ENCODE data around the gene CR1.
"Not testable (repeated sequence)": the region's sequence is repeated elsewhere in the genome, so short reads cannot be mapped to it uniquely, and the experiment has no call there.

CR1 gene

DNA sequence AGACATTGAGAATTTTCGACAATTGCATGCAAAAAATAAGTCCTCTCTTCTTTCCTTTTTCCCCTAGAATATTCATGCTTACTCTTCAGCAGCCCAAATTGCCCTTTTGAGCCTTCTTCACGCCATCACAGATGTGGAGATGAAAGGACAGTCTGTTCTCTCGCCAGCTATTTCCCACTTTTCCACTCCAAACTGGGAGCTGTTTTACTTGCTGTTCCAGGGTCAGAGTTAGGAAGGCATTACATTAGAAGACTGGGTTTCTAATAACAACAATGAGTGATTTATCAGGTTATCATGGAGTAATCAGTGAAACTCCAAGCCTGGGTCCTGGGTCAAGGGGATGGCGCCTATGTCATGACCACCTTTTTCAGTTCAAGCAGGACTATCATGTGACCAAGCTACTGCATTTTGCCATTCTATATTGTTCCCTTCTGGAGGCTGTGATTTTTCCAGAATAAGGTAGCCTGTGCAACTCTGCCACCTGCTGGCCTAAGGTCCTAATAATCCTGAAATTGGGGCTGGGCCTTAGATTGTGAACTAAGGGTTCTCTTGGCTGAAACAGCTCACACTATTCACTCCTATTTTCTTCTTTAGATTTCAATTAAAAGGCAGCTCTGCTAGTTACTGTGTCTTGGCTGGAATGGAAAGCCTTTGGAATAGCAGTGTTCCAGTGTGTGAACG is 50.9 kb downstream of the CR1 start:
- DNase-seq (ENCODE audit: low read depth, low spot score); H3K4me3 ChIP-seq (ENCODE audit: low read depth, low read length); CTCF ChIA-PET; POLR2A ChIA-PET: not testable (repeated sequence)

DNA sequence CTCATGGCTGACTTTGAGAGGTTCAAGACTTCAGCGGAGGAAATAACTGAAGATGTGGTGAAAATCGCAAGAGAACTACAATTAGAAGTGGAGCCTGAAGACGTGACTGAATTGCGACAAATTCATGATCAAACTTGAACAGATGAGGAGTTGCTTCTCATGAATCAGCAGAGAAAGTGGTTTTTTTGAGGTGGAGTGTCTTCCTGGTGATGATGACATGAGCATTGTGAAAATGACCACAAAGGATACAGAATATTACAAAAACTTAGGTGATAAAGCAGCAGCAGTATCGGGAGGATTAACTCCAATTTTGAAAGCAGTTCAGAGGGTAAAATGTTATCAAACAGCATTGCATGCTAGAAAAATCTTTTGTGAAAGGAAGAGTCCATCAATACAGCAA is 58.9 kb downstream of the CR1 start:
- CTCF ChIA-PET, POLR2A ChIA-PET: not testable (repeated sequence)

DNA sequence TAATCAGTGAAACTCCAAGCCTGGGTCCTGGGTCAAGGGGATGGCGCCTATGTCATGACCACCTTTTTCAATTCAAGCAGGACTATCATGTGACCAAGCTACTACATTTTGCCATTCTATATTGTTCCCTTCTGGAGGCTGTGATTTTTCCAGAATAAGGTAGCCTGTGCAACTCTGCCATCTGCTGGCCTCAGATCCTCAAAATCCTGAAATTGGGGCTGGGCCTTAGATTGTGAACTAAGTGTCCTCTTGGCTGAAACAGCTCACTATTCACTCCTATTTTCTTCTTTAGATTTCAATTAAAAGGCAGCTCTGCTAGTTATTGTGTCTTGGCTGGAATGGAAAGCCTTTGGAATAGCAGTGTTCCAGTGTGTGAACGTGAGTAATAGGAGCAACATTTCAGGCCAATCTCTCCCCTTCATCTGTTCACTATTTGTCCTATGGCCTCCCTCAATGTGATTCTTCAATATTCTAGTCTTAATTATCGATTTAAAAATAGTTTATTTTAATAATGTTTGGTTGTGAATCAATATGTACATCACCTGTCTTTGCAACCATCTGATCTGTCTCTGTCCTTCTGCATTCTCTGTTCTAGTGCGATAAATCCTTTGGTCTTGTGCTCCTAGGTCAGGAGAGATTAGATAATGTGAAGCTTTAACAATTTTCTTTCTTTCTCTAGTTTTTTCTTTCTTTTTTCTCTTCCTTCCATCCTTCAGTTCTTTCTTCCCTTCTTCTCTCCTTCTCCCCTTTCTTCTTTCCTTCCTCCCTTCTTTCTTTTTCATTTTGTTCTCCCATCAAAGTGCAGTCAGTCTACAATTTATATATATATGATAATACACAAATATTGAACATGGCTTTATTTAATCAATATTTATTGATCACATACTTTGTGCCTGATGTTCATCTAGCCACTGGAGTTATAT is 69.8 kb downstream of the CR1 start:
- ChIA-PET POLR2A (no interaction called here), CTCF (interaction anchor here (1.1 kb wide), 1 partner anchor 62 kb away, joined by 3 read pairs; no protein-coding TSS in a partner anchor)
- no peak for DNase-seq (ENCODE audit: low read depth, low spot score)
- TF ChIP-seq, protein P1, sequence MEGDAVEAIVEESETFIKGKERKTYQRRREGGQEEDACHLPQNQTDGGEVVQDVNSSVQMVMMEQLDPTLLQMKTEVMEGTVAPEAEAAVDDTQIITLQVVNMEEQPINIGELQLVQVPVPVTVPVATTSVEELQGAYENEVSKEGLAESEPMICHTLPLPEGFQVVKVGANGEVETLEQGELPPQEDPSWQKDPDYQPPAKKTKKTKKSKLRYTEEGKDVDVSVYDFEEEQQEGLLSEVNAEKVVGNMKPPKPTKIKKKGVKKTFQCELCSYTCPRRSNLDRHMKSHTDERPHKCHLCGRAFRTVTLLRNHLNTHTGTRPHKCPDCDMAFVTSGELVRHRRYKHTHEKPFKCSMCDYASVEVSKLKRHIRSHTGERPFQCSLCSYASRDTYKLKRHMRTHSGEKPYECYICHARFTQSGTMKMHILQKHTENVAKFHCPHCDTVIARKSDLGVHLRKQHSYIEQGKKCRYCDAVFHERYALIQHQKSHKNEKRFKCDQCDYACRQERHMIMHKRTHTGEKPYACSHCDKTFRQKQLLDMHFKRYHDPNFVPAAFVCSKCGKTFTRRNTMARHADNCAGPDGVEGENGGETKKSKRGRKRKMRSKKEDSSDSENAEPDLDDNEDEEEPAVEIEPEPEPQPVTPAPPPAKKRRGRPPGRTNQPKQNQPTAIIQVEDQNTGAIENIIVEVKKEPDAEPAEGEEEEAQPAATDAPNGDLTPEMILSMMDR (IDR thresholded peaks at IDR 0.05; ENCODE audit: insufficient read depth, low read length, missing control alignments), result no peak
- H3K4me3 ChIP-seq (ENCODE audit: low read depth, low read length), result no peak overlapping the region

More for the DNA sequence above, 58.9 kb downstream of the CR1 start:
- not testable (repeated sequence) for DNase-seq (ENCODE audit: low read depth, low spot score); H3K4me3 ChIP-seq (ENCODE audit: low read depth, low read length)

DNA sequence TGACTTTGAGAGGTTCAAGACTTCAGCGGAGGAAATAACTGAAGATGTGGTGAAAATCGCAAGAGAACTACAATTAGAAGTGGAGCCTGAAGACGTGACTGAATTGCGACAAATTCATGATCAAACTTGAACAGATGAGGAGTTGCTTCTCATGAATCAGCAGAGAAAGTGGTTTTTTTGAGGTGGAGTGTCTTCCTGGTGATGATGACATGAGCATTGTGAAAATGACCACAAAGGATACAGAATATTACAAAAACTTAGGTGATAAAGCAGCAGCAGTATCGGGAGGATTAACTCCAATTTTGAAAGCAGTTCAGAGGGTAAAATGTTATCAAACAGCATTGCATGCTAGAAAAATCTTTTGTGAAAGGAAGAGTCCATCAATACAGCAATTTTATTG is 76.0 kb downstream of the CR1 start:
- H3K4me3 ChIP-seq (ENCODE audit: low read depth, low read length); POLR2A ChIA-PET; CTCF ChIA-PET; DNase-seq (ENCODE audit: low read depth, low spot score): not testable (repeated sequence)

DNA sequence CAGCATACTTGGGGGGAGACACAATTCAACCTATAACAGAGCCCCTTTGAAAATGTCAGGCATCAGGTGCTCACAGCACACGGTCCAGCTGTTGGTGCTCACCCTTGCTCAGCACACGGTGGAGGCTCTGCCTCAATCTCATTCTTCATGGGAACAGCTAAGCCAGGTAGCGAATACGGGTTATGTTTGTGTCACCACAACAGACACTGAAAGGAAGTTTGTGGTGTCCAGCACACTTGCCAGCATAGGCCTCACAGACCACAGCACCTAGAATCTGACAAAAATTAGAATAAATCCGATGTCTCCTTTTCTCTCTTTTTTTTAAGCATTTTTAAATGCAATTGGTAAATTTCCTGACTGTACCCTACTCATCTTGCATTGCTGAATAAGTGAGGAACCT is 77.1 kb downstream of the CR1 start:
- CTCF ChIA-PET; H3K4me3 ChIP-seq (ENCODE audit: low read depth, low read length); DNase-seq (ENCODE audit: low read depth, low spot score); POLR2A ChIA-PET: not testable (repeated sequence)

DNA sequence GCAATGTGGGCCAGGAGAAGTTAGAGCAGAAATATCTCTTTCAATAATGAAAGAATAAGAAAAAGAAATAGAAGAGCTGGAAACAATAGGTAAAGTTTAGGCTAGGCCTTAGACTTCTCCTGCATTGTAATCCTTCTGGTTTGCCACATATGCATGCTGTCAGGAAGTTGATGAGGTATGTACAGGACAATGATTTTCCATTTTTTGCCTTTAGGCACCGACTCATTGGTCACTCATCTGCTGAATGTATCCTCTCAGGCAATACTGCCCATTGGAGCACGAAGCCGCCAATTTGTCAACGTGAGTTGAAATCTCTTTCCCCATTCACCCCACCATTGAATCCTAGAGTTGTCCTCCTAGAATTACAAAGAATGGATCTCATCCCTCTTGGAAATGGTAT is 79.4 kb downstream of the CR1 start:
- POLR2A ChIA-PET; DNase-seq (ENCODE audit: low read depth, low spot score); CTCF ChIA-PET: not testable (repeated sequence)

DNA sequence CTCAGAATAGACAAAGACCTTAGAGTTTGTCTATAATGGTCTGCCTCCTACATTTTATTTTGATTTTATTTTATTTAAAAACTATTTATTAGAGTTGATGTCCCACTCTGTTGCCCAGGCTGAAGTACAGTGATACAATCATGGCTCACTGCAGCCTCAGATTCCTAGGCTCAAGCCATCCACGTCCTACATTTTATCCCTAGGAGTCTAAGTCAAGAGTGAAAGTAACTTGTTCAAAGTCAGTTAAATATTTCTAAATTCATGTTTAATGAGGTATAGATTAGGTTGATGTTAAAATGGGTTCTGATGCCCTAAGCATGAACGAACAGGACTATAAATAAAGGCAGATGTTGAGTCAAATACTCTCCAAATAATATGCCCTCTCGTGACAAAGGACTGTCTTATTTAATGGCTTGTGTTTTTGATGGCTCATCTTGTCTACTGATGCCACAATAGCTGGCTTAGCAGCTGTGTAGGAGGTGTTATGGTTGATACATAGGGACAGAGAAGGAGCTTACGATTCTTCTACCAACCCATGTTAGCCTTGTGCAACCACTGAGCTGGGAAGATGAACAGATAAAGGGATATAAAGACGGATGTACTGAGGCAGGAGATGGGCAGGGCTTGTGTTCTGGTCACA is 83.0 kb downstream of the CR1 start:
- TF ChIP-seq, protein P1 (IDR thresholded peaks at IDR 0.05; ENCODE audit: insufficient read depth, low read length, missing control alignments), result no peak
- DNase-seq (ENCODE audit: low read depth, low spot score), result no peak
- no peak overlapping the region for H3K4me3 ChIP-seq (ENCODE audit: low read depth, low read length)
- ChIA-PET POLR2A (no interaction called here), CTCF (interaction anchor here (1.0 to 4.2 kb wide), 5 partner anchors 14 to 219 kb away, joined by 3 to 26 read pairs (median 4); no protein-coding TSS in a partner anchor)

More for the DNA sequence above, 79.4 kb downstream of the CR1 start:
- H3K4me3 ChIP-seq (ENCODE audit: low read depth, low read length), result not testable (repeated sequence)

DNA sequence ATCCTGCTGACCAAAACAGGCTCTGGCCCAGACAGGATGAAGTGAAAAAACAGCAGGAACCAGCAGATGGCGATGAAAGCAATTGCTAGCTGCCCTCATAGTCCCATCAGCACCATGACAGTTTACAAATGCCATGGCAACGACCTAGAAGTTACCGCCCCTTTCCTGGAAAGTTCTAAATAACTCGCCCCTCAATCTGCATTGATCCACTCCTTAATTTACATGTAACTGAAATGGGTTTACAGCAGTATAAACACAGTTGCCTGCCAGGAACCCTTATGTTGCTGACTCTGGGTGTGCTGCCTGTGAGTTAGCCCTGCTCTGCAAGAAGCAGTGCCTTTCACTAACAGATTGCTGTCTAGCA is 83.5 kb downstream of the CR1 start:
- H3K4me3 ChIP-seq (ENCODE audit: low read depth, low read length), result no peak overlapping the region
- TF ChIP-seq, protein P1 (IDR thresholded peaks at IDR 0.05; ENCODE audit: insufficient read depth, low read length, missing control alignments), result peak; percentile 45
- DNase-seq (ENCODE audit: low read depth, low spot score), result no peak
- CTCF ChIA-PET, result interaction anchor here (1.0 to 4.2 kb wide), 6 partner anchors 13 to 218 kb away, joined by 3 to 26 read pairs (median 4); no protein-coding TSS in a partner anchor
- POLR2A ChIA-PET, result no interaction called here
